ENCODE results near the gene TLX2. TPM values are rescaled to one million over a fixed set of nuclear protein-coding genes. Genes with fewer than 3 reads are reported as not detected.
A peak's percentile ranks its signal among the peaks of the same experiment; 100 is the strongest.

The TLX2 gene
- total RNA-seq, 4 donors from 2014 or later, result 0.56 TPM; not detected in 3

GRCh38 chr2:74550231-74550630 is 36.0 kb downstream of the TLX2 start:
- Histone ChIP-seq H3K27ac (no peak overlapping the region), H3K36me3 (no peaks in the 10 kb centered on the region), H3K4me3 (no peak overlapping the region), H3K27me3 (peaks cover 17% of the 10 kb centered on the region), H3K9me3 (no peaks in the 10 kb centered on the region), H3K4me1 (peaks cover 36% of the 10 kb centered on the region)
- no peak for DNase-seq (ENCODE audit: low spot score in 2 of 2)
- TF ChIP-seq EP300 (IDR thresholded peaks at IDR 0.05) (no peak), CTCF (IDR thresholded peaks at IDR 0.05) (no peak), POLR2A (IDR thresholded peaks at IDR 0.05) (no peak), POLR2AphosphoS5 (IDR thresholded peaks at IDR 0.05) (no peak)
- WGBS, result 90% methylated on average over 7 of the region's 7 CpGs

DNA sequence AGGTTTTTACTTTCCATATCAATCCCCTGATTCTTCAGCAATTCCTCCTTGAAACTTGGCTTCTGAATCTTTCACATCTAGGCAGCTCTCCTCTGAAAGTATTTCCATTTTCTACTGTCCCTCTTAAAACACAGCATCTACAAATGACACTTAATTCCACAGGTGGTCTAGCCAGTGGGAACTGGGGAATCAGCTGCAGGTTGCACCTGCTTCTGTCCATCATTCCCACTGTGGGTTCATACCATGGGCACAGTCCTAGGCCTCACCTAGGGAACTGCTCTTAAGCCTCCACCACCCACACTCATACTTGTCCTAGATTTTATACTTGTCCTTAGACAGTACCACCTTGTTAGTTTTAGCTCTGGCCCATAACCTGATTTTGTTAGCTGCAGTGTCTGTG is 37.3 kb downstream of the TLX2 start:
- H3K27me3 ChIP-seq, result peaks cover 18% of the 10 kb centered on the region
- H3K36me3 ChIP-seq, result no peaks in the 10 kb centered on the region
- no peak overlapping the region for H3K4me3 ChIP-seq
- no peaks in the 10 kb centered on the region for H3K9me3 ChIP-seq
- TF ChIP-seq POLR2AphosphoS5 (IDR thresholded peaks at IDR 0.05) (no peak), POLR2A (IDR thresholded peaks at IDR 0.05) (no peak), EP300 (IDR thresholded peaks at IDR 0.05) (no peak), CTCF (IDR thresholded peaks at IDR 0.05) (no peak)
- no peak for DNase-seq (ENCODE audit: low spot score in 2 of 2)
- no peak overlapping the region for H3K27ac ChIP-seq
- peaks cover 39% of the 10 kb centered on the region for H3K4me1 ChIP-seq

DNA sequence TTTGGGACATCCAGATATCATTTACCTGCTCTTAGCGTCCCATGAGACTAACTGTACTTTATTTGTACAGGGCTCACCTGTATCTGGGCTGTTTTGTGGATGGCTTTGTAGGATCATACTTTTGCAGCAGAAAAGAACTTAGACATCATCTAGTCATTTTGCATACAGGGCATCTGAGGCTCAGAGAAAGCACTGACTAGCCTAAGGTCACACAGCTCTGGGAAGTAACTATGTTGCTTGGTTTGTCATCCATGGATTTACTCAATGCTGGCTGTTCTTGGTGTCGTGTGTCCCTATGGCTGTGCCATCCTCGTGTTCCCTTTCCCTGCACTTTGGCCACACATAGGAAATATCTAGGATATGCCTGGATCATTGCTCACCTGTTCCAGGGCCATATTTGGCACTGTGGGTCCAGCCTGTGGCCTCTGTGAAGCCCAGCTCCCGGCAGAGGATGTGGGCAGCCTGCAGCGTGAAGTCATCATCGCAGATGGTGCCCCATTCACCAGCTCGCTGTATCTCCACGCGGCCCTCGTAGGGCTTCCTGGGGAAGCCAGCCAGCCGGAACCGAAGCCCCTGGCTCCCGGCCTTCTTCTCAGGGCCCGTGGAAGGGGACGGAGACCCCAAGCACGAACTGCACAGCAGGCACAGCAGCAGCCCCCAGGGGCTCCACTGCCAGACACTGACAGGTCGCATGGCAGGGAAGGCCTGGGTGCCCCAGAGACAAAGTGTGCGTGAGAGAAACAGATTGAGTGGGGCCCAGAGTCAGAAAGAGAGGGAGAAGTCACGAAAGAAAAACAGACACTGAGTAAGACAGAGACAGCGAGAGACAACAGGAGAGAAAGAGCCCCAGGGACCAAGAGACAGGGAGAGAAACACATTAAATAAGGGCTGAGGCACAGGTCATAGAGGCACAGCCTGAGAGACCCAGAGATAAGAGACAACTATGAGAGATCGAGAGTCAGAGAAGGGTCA is 38.0 kb downstream of the TLX2 start:
- no peak overlapping the region for H3K27ac ChIP-seq
- peaks cover 39% of the 10 kb centered on the region for H3K4me1 ChIP-seq
- WGBS, result 84% methylated on average over 10 of the region's 21 CpGs
- no peaks in the 10 kb centered on the region for H3K36me3 ChIP-seq
- no peak for DNase-seq (ENCODE audit: low spot score in 2 of 2)
- H3K9me3 ChIP-seq, result no peaks in the 10 kb centered on the region
- TF ChIP-seq EP300 (IDR thresholded peaks at IDR 0.05) (no peak), CTCF (IDR thresholded peaks at IDR 0.05) (no peak), POLR2A (IDR thresholded peaks at IDR 0.05) (no peak), POLR2AphosphoS5 (IDR thresholded peaks at IDR 0.05) (no peak)
- peaks cover 18% of the 10 kb centered on the region for H3K27me3 ChIP-seq
- H3K4me3 ChIP-seq, result no peak overlapping the region

DNA sequence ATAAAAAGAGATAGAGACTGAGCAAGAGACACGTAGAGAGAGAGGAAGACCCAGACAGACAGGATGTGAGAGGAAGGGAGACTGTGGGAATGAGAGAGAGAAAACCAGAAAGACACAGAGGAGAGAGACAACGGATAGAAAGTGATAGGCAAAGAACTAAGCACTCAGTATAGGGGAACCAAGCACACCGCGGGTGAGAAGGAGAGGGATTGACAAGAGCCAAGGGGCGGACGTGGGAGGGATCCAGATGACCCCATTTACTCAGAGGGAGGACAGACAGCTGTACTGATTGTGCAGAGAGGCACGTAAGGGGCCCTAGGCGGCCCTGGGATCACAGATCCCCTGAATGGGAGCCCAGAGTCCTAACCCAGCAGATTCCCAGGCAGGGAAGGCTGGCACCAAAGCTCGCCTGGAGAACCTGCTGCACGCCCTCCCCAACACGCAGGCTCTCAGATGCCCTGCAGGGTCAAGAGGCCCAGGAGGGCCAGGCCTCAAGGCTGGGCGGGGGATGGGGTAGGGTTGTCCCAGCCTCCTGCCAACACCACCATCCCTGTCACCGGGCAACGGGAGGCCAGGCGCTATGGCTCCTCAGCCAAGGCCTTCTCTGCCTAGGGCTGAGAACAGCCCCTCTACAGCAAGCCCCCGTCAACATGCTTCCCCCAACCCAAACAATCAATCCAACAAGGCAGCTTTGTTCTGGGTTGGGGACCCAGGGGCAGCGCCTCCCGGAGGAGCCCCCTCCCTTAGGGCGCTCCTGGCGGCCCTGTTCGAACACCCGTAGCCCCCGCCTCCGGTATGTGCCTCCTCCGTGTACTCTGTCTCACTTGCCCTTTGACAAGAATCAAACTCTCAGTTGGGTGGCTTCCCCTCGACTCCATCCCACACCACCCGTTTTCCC is 38.9 kb downstream of the TLX2 start:
- peaks cover 38% of the 10 kb centered on the region for H3K4me1 ChIP-seq
- TF ChIP-seq POLR2A (IDR thresholded peaks at IDR 0.05) (no peak), POLR2AphosphoS5 (IDR thresholded peaks at IDR 0.05) (no peak), EP300 (IDR thresholded peaks at IDR 0.05) (no peak), CTCF (IDR thresholded peaks at IDR 0.05) (no peak)
- WGBS, result 60% methylated on average over 24 of the region's 27 CpGs
- H3K4me3 ChIP-seq, result peak overlapping the region; percentile 56
- no peaks in the 10 kb centered on the region for H3K9me3 ChIP-seq
- H3K27me3 ChIP-seq, result peaks cover 18% of the 10 kb centered on the region
- H3K36me3 ChIP-seq, result no peaks in the 10 kb centered on the region
- DNase-seq (ENCODE audit: low spot score in 2 of 2), result no peak
- H3K27ac ChIP-seq, result no peak overlapping the region
